Measurements from ENCODE around the gene PNPLA3.
A peak's percentile ranks its signal among the peaks of the same experiment; 100 is the strongest.

PNPLA3 gene

GRCh38 chr22:43923631-43924464 is at the start of gene PNPLA3:
Gene PNPLA3, plus strand, starts transcription at chr22:43923805. Its CDS starts 107 bp downstream, at chr22:43923912.
- DNase-seq, result peak; percentile 28 to 42 (median 39)

GRCh38 chr22:43876866-43877509 is 46.6 kb upstream of the PNPLA3 start:
- DNase-seq, result no peak

GRCh38 chr22:43878079-43878795 is 45.4 kb upstream of the PNPLA3 start:
- no peak for DNase-seq

GRCh38 chr22:43878831-43879550 is 44.6 kb upstream of the PNPLA3 start:
- DNase-seq, result no peak

- no peak for DNase-seq
Measured at GRCh38 chr22:43879901-43880540, 43.6 kb upstream of the PNPLA3 start.

- no peak for DNase-seq
Measured at GRCh38 chr22:43880541-43880991, 43.0 kb upstream of the PNPLA3 start.

GRCh38 chr22:43881091-43882061 is 42.2 kb upstream of the PNPLA3 start:
- DNase-seq, result no peak

GRCh38 chr22:43882122-43882767 is 41.4 kb upstream of the PNPLA3 start:
- no peak for DNase-seq

- no peak for DNase-seq
Measured at GRCh38 chr22:43883012-43883661, 40.5 kb upstream of the PNPLA3 start.

- no peak for DNase-seq
Measured at GRCh38 chr22:43883719-43884415, 39.7 kb upstream of the PNPLA3 start.

GRCh38 chr22:43884600-43885318 is 38.8 kb upstream of the PNPLA3 start:
- peak in 1 of 4 experiments; percentile 18 for DNase-seq

GRCh38 chr22:43885319-43885671 is 38.3 kb upstream of the PNPLA3 start:
- DNase-seq, result no peak

- DNase-seq, result no peak
Measured at GRCh38 chr22:43885786-43886185, 37.8 kb upstream of the PNPLA3 start.

GRCh38 chr22:43886231-43886630 is 37.4 kb upstream of the PNPLA3 start:
- no peak for DNase-seq

GRCh38 chr22:43887391-43887790 is 36.2 kb upstream of the PNPLA3 start:
- DNase-seq, result no peak

- no peak for DNase-seq
Measured at GRCh38 chr22:43888740-43889139, 34.9 kb upstream of the PNPLA3 start.

- no peak for DNase-seq
Measured at GRCh38 chr22:43889201-43889859, 34.3 kb upstream of the PNPLA3 start.

- DNase-seq, result no peak
Measured at GRCh38 chr22:43889860-43890253, 33.7 kb upstream of the PNPLA3 start.

All from activated CD4-positive, CD25-positive, alpha-beta regulatory T cell (primary cell).